HG02943 (cell line): Measurements from ENCODE around the gene ELP5.
A peak's percentile ranks its signal among the peaks of the same experiment; 100 is the strongest.

ENCODE experiments used
- ATAC-seq: cut with Tn5 transposase; IDR thresholded peaks from one replicate; pipeline ENCODE4 v1.9.1; 2021; ENCODE audit warnings: mild to moderate bottlenecking, low read depth, moderate library complexity; ENCODE audit not compliant: unreplicated experiment

The ELP5 gene

GRCh38 chr17:7250695-7251627 is 1.1 kb upstream of the ELP5 start:
- ATAC-seq: no peak

DNA sequence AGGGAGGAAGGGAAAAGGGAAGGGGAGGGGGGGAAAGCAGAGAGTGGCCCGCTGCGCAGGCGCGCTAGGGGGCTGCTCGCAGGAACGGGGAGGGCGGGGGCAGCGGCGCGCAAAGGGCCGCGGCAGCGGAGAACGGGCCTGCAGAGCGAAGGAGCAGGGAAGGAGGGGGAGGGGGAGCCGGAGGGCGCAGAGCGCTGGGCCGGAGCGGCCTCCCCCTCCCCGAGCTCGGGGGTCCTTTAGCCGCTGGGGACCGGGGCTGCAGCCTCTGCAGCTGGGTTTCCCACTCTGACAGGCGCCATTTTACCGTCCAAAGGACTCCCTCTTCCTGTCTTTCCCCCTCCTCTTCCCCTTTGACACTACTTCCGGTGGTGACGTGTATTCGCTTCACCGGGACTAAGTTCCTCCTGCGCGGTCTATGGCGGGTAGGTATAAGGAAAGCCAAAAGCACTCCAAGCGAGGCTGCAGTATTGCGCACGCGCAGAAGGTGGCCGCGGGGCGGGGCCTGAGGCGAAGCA is 297 bp upstream of the ELP5 start, which contains the start of gene CTDNEP1:
TSS of gene CTDNEP1 (minus strand) at position 74 of the 515 bp plus-strand sequence. CDS start 438 bp downstream, outside the sequence.
- peak; percentile 80 for ATAC-seq

DNA sequence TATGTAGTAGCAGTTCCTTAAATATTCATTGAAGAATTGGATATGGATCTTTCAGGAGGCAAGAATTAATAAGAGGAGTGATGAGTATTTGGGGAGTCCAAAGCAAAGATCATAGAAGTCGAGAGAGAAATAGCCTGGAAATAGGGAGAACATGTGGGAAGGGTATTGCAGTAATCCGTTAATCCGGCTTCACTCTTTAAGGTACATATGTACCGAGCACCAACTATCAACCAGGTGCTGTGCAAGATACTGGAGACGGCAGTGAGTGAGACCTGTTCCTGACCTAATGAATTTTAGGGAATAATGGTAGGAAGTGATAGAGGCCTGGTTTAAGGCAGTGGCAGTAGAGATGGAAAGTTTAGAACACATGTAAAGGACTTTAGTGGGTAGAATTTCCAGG is 1.1 kb downstream of the ELP5 start:
- ATAC-seq: no peak

- ATAC-seq: no peak
These were observed 2.5 kb downstream of the ELP5 start for GRCh38 chr17:7254511-7254910.

- no peak for ATAC-seq
These were observed 4.9 kb downstream of the ELP5 start for GRCh38 chr17:7256766-7257456.

DNA sequence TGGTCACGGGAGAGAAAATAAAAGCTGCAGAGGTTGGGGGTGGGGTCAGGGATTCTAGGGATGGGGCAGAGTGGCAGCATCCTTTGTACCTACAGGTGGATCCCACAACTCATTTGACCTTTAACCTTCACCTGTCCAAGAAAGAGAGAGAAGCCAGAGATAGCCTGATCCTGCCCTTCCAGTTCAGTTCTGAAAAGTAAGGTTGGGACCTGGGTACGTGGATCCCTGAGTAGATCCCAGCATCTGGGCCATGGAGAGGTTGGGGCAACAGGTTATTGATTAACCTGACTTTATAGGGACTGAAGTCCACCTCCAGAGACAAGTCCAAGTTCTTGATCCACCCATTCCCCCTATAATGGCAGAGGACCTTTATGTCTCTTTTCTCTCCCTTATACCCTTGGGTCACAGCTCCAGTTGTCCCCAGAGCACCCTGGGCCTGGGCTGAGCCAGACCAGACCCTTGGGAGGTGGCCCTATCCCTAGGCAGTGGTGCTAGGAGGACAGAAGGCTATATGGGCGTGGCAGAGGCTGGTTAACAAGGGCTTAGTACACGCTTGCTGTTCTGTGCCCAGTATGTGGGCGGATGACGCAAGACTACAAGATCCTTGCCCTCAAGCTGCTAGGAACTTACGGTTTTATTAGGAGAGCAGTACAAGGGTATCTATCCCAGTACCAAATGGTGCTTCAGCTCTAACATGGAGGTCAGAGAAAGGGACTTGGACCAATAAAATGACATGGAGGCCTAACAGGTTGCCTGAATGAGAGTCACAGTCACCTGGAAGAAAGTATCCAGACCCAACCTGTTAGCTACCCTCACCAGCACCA is 6.9 kb downstream of the ELP5 start:
- no peak for ATAC-seq

DNA sequence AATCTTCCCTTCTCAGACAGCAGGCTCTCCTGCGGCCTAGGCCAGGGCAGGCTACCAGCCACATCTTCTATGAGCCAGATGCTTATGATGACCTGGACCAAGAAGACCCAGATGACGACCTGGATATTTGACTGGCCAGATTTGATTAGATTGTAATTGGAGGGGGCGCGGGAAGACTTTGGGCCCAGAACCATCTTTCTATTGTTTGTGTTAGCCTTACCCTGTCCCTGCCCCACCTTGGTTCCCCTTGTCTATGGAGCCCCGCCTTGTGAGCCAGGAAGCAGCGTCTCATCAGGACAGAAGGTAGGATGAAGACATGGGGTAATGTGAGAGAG is 7.5 kb downstream of the ELP5 start:
- ATAC-seq: no peak

DNA sequence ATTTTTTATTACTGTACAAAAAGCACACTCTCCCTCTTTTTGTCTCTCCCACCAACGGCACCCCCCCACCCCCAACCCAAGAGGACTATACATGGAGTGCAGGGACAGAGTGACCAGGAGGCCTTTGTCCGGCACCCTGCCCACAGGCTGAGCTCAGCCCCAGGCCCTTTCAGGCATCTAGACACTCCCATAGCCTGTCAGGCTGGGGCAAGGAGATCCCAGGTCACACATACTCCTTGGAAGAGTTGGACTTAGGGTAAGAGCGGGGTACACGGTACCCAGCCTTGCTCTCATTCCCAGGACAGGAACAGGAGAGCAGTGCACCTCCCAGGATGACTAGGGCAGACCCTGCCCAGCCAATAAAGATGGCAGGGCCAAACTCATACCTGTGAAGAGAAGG is 8.1 kb downstream of the ELP5 start:
- ATAC-seq: no peak

- ATAC-seq: no peak
These were observed 8.8 kb downstream of the ELP5 start for GRCh38 chr17:7260651-7261378.

- no peak for ATAC-seq
These were observed 9.6 kb downstream of the ELP5 start for GRCh38 chr17:7261379-7262191.

GRCh38 chr17:7262192-7262934 is 10.3 kb downstream of the ELP5 start, which contains the start of gene CLDN7:
TSS of gene CLDN7 (minus strand) at chr17:7262478. CDS start at chr17:7262043, 435 bp downstream.
- ATAC-seq: no peak

DNA sequence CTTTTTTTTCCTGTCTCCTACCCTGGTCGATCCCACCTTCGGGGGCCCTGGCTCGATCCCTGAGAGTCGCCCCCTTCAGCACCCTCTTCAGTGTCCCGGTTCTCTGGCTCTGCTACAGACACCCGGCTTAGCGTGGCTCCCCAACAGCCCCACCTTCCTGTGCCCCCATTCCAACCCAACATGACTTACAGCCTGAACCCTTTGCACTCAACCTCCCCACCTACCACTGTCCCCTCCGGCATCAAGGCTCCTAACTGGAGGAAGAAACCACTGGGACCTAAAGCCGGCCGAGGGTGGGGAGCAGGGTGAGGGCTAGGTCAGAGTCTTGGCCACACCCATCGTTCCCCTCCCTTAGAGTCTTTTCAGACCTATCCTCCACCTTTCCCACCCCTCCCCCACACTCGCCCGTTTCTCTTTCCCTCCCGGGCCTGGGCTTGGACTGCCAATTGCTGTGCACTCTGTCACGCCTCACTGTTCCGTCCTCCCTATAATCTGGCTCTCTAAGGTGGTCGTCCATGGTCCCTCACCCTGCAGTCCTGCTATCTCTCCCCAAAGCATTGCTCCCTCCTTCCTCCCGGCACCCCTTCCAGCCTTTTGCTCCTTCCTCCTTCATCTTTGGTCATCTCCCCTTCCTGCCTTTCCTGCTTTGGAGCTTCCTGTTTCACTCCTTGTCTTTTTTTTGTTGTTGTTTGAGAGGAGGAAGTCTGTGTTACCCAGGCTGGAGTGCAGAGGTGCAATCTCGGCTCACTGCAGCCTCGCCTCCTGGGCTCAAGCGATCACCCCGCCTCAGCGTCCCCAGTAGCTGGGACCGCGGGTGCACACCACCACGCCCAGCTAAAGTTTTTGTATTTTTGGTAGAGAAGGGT is 11.2 kb downstream of the ELP5 start:
- ATAC-seq: no peak

DNA sequence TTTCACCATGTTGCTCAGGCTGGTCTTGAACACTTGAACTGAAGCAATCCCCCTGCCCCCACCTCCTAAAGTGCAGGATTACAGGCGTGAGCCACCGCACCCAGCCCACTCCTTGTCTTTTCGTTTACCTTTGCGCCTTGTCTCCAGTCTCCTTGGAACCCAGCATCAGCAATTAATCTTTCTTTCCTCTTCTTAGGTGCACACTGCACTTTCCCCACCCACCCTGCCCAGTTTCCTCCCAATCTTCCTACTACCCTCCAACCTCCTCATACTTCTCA is 11.7 kb downstream of the ELP5 start:
- ATAC-seq: no peak

DNA sequence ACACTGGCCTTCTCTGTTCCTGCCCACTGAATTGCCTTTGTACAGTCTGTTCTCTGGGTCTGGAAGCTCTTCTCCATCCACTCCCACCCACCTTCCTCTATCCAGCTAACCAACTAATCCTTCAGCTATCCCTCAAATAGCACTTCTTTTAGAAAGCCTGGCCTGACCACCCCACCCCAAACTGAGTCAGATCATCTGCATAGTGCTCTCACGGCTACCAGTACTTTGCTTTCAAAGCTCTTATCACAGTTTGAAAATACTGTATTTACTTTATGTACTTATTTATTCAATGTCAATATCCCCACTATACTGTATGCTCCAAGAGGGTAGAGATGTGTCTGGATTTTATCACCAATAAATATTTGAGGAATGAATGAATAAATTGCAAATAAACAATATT is 14.8 kb downstream of the ELP5 start:
- ATAC-seq: no peak

GRCh38 chr17:7279448-7279847 is 27.4 kb downstream of the ELP5 start:
- no peak for ATAC-seq

- no peak for ATAC-seq
These were observed 28.6 kb downstream of the ELP5 start for GRCh38 chr17:7280519-7281073.
